ENCODE results near the gene PADI3.

DNA sequence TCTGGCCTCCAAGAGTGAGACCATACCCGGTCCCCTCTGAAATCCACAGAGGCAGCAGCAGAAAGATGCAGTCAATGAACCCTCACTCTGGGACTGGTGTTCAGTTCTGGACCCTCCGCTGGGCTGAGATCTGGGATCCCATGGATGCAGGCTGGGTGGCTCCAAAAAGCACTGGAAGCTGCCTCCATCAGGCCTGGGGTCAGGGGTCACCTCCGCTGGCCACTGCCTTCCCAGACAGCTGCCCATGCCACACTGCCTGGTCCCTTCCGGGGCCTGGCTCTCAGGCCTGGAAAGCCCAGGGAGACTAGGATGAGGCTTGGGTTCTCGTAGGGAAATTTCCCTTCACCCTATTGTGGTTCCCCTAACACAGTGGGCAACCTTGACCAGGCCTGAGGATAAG is 37.7 kb downstream of the PADI3 start:
- TF ChIP-seq, protein P1, sequence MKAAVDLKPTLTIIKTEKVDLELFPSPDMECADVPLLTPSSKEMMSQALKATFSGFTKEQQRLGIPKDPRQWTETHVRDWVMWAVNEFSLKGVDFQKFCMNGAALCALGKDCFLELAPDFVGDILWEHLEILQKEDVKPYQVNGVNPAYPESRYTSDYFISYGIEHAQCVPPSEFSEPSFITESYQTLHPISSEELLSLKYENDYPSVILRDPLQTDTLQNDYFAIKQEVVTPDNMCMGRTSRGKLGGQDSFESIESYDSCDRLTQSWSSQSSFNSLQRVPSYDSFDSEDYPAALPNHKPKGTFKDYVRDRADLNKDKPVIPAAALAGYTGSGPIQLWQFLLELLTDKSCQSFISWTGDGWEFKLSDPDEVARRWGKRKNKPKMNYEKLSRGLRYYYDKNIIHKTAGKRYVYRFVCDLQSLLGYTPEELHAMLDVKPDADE (IDR thresholded peaks at IDR 0.05) = no peak
- TF ChIP-seq, protein P2, sequence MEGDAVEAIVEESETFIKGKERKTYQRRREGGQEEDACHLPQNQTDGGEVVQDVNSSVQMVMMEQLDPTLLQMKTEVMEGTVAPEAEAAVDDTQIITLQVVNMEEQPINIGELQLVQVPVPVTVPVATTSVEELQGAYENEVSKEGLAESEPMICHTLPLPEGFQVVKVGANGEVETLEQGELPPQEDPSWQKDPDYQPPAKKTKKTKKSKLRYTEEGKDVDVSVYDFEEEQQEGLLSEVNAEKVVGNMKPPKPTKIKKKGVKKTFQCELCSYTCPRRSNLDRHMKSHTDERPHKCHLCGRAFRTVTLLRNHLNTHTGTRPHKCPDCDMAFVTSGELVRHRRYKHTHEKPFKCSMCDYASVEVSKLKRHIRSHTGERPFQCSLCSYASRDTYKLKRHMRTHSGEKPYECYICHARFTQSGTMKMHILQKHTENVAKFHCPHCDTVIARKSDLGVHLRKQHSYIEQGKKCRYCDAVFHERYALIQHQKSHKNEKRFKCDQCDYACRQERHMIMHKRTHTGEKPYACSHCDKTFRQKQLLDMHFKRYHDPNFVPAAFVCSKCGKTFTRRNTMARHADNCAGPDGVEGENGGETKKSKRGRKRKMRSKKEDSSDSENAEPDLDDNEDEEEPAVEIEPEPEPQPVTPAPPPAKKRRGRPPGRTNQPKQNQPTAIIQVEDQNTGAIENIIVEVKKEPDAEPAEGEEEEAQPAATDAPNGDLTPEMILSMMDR (conservative IDR thresholded peaks at IDR 0.05; ENCODE audit: low read depth in 2 of 2) = no peak
- TF ChIP-seq POLR2AphosphoS5 (IDR thresholded peaks at IDR 0.05; ENCODE audit: low read depth) = no peak
- TF ChIP-seq, protein P3, sequence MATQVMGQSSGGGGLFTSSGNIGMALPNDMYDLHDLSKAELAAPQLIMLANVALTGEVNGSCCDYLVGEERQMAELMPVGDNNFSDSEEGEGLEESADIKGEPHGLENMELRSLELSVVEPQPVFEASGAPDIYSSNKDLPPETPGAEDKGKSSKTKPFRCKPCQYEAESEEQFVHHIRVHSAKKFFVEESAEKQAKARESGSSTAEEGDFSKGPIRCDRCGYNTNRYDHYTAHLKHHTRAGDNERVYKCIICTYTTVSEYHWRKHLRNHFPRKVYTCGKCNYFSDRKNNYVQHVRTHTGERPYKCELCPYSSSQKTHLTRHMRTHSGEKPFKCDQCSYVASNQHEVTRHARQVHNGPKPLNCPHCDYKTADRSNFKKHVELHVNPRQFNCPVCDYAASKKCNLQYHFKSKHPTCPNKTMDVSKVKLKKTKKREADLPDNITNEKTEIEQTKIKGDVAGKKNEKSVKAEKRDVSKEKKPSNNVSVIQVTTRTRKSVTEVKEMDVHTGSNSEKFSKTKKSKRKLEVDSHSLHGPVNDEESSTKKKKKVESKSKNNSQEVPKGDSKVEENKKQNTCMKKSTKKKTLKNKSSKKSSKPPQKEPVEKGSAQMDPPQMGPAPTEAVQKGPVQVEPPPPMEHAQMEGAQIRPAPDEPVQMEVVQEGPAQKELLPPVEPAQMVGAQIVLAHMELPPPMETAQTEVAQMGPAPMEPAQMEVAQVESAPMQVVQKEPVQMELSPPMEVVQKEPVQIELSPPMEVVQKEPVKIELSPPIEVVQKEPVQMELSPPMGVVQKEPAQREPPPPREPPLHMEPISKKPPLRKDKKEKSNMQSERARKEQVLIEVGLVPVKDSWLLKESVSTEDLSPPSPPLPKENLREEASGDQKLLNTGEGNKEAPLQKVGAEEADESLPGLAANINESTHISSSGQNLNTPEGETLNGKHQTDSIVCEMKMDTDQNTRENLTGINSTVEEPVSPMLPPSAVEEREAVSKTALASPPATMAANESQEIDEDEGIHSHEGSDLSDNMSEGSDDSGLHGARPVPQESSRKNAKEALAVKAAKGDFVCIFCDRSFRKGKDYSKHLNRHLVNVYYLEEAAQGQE (IDR thresholded peaks at IDR 0.05; ENCODE audit: unreplicated experiment) = no peak
- TF ChIP-seq JUNB (IDR thresholded peaks at IDR 0.05; ENCODE audit: unreplicated experiment) = no peak
- TF ChIP-seq EZH2 (IDR thresholded peaks at IDR 0.05; ENCODE audit: low read depth, unreplicated experiment) = no peak

All from GM23338 (cell line).